Esophagus muscularis mucosa (tissue), 4 donors: ENCODE data around the gene SEMA7A. TPM values are rescaled to one million over a fixed set of nuclear protein-coding genes. Genes with fewer than 3 reads are reported as not detected.

Source experiments
- DNase-seq: peaks from one replicate; pipeline ENCODE4 v3.0.0-alpha.2; 2017; ENCODE audit errors: extremely low spot score
- H3K27ac ChIP-seq, 4 donors: fragments of 200-600 bp; sonication (generic); replicated peaks in 1 of 4; 1 replicate in 3 of 4; 2 replicates in 1 of 4; pipeline ENCODE4 v1.5.1; 2016 to 2019; ENCODE audit warnings: mild to moderate bottlenecking in 1 of 4
- H3K27me3 ChIP-seq, 4 donors: fragments of 200-600 bp; sonication (generic); one replicate each; pipeline versions ENCODE4 v1.5.1 to v1.6.0; 2016 to 2019
- H3K36me3 ChIP-seq, 4 donors: fragments of 200-600 bp; sonication (generic); one replicate each; pipeline ENCODE4 v1.5.1; 2016 to 2019
- H3K4me1 ChIP-seq, 4 donors: fragments of 200-600 bp; sonication (generic); one replicate each; pipeline ENCODE4 v1.5.1; 2016 to 2019
- H3K4me3 ChIP-seq, 4 donors: fragments of 200-600 bp; sonication (generic); 1 replicate in 2 of 4; 2 replicates in 2 of 4; pipeline ENCODE4 v1.5.1; 2016 to 2019; ENCODE audit warnings: mild to moderate bottlenecking in 4 of 4, moderate library complexity in 1 of 4
- H3K9me3 ChIP-seq, 4 donors: fragments of 200-600 bp; sonication (generic); 1 replicate in 3 of 4; 2 replicates in 1 of 4; pipeline ENCODE4 v1.5.1; 2016 to 2019
- EP300 ChIP-seq: sonication (generic); formaldehyde crosslinking; IDR thresholded peaks from one replicate; pipeline ENCODE4 v1.6.1; 2017; ENCODE audit warnings: antibody characterized with exemption
- POLR2A ChIP-seq: fragments of 450-650 bp; IDR thresholded peaks from one replicate; pipeline ENCODE4 v1.6.1; 2017; ENCODE audit warnings: antibody characterized with exemption, moderate library complexity, mild to moderate bottlenecking, low read depth
- POLR2AphosphoS5 ChIP-seq, 2 donors: sonication (generic); formaldehyde crosslinking; IDR thresholded peaks; one replicate each; pipeline ENCODE4 v1.6.1; 2017; ENCODE audit warnings: antibody characterized with exemption in 2 of 2
- WGBS: methylation state at CpG from one replicate; pipeline ENCODE4 v1.1.5; 2018; 5-methylcytosine and 5-hydroxymethylcytosine counted together
- intact Hi-C: fragments of 100-400 bp; cut with DNase I; formaldehyde crosslinking; loops from one replicate; pipeline ENCODE4 v1.15.1; 2023
- total RNA-seq, 4 donors: library from RNA; depleted of rRNA; stranded (reverse); fragments of >200 nt; gene quantifications; one replicate each; pipeline versions ENCODE4 v1.1.0 to v1.2.1, GENCODE V29; 2016
- TF ChIP-seq, protein P1 (sequence below), 3 experiments: fragments of 200-600 bp in 2 of 3; fragments of 450-650 bp in 1 of 3; sonication (generic) in 2 of 3; IDR thresholded peaks; one replicate each; pipeline ENCODE4 v1.5.1; 2017 to 2019; ENCODE audit warnings: antibody characterized with exemption in 3 of 3, mild to moderate bottlenecking in 2 of 3, moderate library complexity in 1 of 3

Gene SEMA7A
- total RNA-seq, 4 donors from 2014 or later: 1.2 to 4.1 (median 2.7) TPM

- Histone ChIP-seq H3K27me3 (peaks cover 0 to 59% (median 19%) of the 10 kb centered on the region in 4 donors), H3K4me1 (peaks cover 11 to 43% (median 27%) of the 10 kb centered on the region in 4 donors), H3K4me3 (no peak overlapping the region), H3K27ac (no peak overlapping the region), H3K9me3 (no peaks in the 10 kb centered on the region), H3K36me3 (no peaks in the 10 kb centered on the region)
- whole genome bisulfite sequencing: 92% methylated on average over 6 of the region's 6 CpGs
- no peak for DNase-seq
- intact Hi-C loops: no loop called here
- no peak for TF ChIP-seq EP300
- no peak for TF ChIP-seq POLR2A
- TF ChIP-seq, protein P1, sequence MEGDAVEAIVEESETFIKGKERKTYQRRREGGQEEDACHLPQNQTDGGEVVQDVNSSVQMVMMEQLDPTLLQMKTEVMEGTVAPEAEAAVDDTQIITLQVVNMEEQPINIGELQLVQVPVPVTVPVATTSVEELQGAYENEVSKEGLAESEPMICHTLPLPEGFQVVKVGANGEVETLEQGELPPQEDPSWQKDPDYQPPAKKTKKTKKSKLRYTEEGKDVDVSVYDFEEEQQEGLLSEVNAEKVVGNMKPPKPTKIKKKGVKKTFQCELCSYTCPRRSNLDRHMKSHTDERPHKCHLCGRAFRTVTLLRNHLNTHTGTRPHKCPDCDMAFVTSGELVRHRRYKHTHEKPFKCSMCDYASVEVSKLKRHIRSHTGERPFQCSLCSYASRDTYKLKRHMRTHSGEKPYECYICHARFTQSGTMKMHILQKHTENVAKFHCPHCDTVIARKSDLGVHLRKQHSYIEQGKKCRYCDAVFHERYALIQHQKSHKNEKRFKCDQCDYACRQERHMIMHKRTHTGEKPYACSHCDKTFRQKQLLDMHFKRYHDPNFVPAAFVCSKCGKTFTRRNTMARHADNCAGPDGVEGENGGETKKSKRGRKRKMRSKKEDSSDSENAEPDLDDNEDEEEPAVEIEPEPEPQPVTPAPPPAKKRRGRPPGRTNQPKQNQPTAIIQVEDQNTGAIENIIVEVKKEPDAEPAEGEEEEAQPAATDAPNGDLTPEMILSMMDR (IDR thresholded peaks at IDR 0.05): no peak
- TF ChIP-seq POLR2AphosphoS5 (IDR thresholded peaks at IDR 0.05): no peak
Observed at GRCh38 chr15:74429781-74430400, 3.9 kb downstream of the SEMA7A start.

DNA sequence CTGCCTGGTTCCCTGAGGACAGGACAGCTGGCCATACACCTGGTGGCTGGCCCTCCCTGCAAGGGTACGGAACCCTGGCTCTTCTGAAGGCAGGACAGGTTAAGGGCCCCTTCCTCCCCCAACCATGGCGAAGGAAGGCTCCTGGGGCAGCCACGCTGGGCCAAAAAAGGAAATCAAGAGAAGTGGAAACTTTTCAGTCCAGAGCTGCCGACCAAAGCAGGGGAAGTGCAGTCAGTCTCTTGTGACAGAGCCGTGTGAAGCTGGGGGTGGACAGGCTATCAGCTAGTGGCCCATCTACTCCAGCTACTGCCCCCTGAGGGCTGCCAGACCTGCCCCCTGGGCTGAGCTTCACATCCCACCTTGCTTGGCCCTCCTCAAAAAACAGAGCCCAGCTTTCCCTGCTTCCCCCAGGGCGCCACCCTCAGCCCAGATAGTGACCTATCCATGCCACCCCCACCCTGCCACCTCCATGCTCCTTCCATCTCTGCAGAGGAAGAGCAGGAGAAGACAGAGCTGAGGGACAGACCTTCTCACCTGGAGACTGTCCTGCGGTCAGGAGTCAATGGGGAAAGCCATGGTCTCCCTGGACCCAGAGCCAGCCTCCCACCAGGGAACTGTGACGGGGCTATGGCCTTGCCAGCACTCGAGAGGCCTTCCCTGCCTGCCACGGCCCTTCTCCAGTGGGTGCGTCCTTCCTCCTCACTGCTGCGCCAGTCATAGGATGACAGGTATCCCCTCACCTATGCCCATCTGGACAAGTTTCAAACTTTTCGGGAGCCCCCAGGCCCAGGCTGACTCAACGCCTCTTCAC is 4.6 kb downstream of the SEMA7A start:
- Histone ChIP-seq H3K4me3 (no peak overlapping the region), H3K9me3 (no peaks in the 10 kb centered on the region), H3K27me3 (peaks cover 0 to 59% (median 19%) of the 10 kb centered on the region in 4 donors), H3K4me1 (peaks cover 11 to 36% (median 23%) of the 10 kb centered on the region in 4 donors), H3K27ac (no peak overlapping the region), H3K36me3 (no peaks in the 10 kb centered on the region)
- 81% methylated on average over 13 of the region's 14 CpGs for WGBS
- TF ChIP-seq, protein P1 (IDR thresholded peaks at IDR 0.05): no peak
- intact Hi-C loops: no loop called here
- no peak for DNase-seq

GRCh38 chr15:74428442-74428787 is 5.3 kb downstream of the SEMA7A start:
- DNase-seq: no peak
- intact Hi-C loops: no loop called here
- Histone ChIP-seq H3K4me3 (no peak overlapping the region), H3K27me3 (peaks cover 0 to 58% (median 19%) of the 10 kb centered on the region in 4 donors), H3K9me3 (no peaks in the 10 kb centered on the region), H3K27ac (no peak overlapping the region), H3K4me1 (peaks cover 11 to 29% (median 18%) of the 10 kb centered on the region in 4 donors), H3K36me3 (no peaks in the 10 kb centered on the region)
- 83% methylated on average over 5 of the region's 5 CpGs for WGBS
- no peak for TF ChIP-seq POLR2AphosphoS5 (IDR thresholded peaks at IDR 0.05)
- no peak for TF ChIP-seq EP300
- TF ChIP-seq, protein P1 (IDR thresholded peaks at IDR 0.05): no peak
- TF ChIP-seq POLR2A: no peak

DNA sequence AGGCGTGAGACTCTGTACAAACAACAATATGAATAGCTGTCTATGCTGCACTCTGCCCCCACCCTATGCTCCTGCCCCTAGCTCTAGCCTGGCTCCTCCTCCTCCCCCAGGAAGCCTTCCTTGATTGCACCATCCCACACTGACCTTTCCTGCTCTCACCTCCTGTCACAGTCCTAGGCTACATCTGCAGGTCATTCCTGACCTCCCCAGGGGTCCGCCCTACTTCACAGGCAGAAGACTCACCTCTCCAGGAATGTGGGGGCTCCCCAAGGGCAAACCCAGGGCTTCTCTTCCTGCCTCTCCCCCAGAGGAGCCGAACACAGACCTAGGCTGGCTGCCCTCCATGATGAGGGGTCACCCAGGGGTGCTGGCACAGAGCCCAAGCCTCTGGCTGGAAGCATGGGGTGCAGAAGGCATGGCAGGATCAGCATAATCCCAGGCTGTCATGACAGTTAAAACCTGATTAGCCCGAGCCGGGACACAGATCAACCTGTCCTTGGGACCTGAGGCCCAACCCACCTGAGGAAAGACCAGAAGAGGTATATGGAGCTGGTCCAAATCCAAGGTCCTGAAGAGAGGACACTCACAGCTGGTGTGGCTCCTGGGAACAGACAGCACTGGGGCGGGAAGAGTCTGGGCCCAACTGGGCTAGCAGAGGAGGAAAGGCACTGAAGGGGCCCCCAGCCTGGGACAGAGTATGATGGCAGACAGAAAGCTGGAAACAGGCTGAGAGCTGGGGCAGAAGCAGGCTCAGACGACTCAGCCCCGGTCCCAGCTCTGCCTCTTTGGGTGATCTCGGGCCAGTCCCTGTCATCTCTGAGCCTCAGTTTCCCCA is 5.9 kb downstream of the SEMA7A start:
- H3K27ac ChIP-seq: no peak overlapping the region
- TF ChIP-seq, protein P1 (IDR thresholded peaks at IDR 0.05): no peak
- TF ChIP-seq EP300 (no peak), POLR2AphosphoS5 (IDR thresholded peaks at IDR 0.05) (no peak), POLR2A (no peak)
- H3K4me3 ChIP-seq: no peak overlapping the region
- peaks cover 6 to 23% (median 15%) of the 10 kb centered on the region in 4 donors for H3K4me1 ChIP-seq
- WGBS: 84% methylated on average over 8 of the region's 9 CpGs
- H3K36me3 ChIP-seq: no peaks in the 10 kb centered on the region
- intact Hi-C loops: no loop called here
- peaks cover 0 to 52% (median 18%) of the 10 kb centered on the region in 4 donors for H3K27me3 ChIP-seq
- DNase-seq: no peak
- no peaks in the 10 kb centered on the region for H3K9me3 ChIP-seq
